Prostate gland (tissue), 2 donors: Measurements from ENCODE around the gene PNPLA5. TPM values are rescaled to one million over a fixed set of nuclear protein-coding genes. Genes with fewer than 3 reads are reported as not detected.

ENCODE experiments used
- DNase-seq: peaks from one replicate; pipeline ENCODE4 v3.0.0-alpha.2; 2019; ENCODE audit warnings: low spot score
- H3K27ac ChIP-seq, 2 donors: fragments of 200-600 bp; sonication (generic); 2 replicates each; pipeline ENCODE4 v1.5.1; 2017 to 2019
- H3K27me3 ChIP-seq: fragments of 200-600 bp; sonication (generic); replicated peaks from 2 replicates; pipeline ENCODE4 v1.5.1; 2019; ENCODE audit not compliant: insufficient read depth
- H3K36me3 ChIP-seq, 2 donors: fragments of 200-600 bp; sonication (generic); 1 replicate in 1 of 2; 2 replicates in 1 of 2; pipeline versions ENCODE4 v1.5.1 to v1.8.1; 2017 to 2019
- H3K4me1 ChIP-seq: fragments of 200-600 bp; sonication (generic); replicated peaks from 2 replicates; pipeline ENCODE4 v1.5.1; 2019
- H3K4me3 ChIP-seq, 2 donors: fragments of 200-600 bp; sonication (generic); 2 replicates each; pipeline ENCODE4 v1.5.1; 2017 to 2019
- H3K9me3 ChIP-seq: fragments of 200-600 bp; sonication (generic); 2 replicates; pipeline ENCODE4 v1.5.1; 2017
- POLR2A ChIP-seq: fragments of 450-650 bp; IDR thresholded peaks from one replicate; pipeline ENCODE4 v1.6.1; 2016; ENCODE audit warnings: antibody characterized with exemption, mild to moderate bottlenecking
- POLR2AphosphoS5 ChIP-seq: sonication (generic); formaldehyde crosslinking; IDR thresholded peaks from one replicate; pipeline ENCODE4 v1.6.1; 2017; ENCODE audit warnings: antibody characterized with exemption
- WGBS: methylation state at CpG from one replicate; pipeline ENCODE4 v1.1.5; 2018; 5-methylcytosine and 5-hydroxymethylcytosine counted together
- intact Hi-C: fragments of 100-400 bp; cut with DNase I; formaldehyde crosslinking; loops from one replicate; pipeline ENCODE4 v1.14.2; 2022
- total RNA-seq, 2 donors: library from RNA; depleted of rRNA; stranded (reverse); fragments of >200 nt; gene quantifications; one replicate each; pipeline ENCODE4 v1.1.0, GENCODE V29; 2016
- TF ChIP-seq, protein P1 (sequence below), 4 experiments: fragments of 200-600 bp in 2 of 4; fragments of 450-650 bp in 2 of 4; sonication (generic) in 2 of 4; IDR thresholded peaks; 1 replicate in 3 of 4; 2 replicates in 1 of 4; pipeline ENCODE4 v1.5.1; 2016 to 2019; ENCODE audit warnings: antibody characterized with exemption in 4 of 4, mild to moderate bottlenecking in 2 of 4, moderate library complexity in 2 of 4

The PNPLA5 gene
- total RNA-seq, 2 donors from 2014 or later, result not detected

DNA sequence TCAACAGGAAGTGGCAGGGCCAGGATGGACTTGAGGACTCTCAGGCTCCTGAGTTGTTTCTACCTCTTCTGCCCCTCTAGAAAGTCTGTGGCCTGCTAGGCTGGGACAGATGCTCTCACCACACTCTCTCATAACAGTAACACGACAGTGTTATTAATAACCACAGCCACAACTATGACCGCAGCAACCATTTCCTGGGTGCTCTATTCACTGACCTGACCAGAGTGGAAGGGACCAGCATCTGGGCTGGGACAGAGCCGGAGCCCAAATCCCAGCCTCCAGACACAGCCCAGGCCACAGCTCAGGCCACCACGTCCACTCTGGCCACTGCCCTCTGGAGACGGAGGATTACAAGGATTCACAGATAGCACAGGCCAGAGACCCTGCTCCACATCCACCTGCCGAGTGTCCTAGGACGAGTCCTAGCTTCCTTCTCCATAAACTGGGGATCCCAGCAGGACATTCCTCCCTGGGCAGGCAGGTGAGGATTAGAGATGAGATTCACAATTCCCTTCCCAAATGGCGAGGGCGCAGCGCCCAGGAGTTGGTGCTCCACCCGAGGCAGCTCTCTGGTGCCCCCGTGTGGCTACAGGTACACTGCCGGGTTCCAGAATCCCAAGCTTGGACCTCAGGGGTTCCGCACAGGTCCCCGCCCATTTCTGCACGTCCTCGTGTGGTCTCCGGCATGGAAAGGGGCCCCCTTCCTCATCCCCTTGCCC, 7.1 kb downstream of the PNPLA5 start:
- no peak for DNase-seq
- TF ChIP-seq, protein P1, sequence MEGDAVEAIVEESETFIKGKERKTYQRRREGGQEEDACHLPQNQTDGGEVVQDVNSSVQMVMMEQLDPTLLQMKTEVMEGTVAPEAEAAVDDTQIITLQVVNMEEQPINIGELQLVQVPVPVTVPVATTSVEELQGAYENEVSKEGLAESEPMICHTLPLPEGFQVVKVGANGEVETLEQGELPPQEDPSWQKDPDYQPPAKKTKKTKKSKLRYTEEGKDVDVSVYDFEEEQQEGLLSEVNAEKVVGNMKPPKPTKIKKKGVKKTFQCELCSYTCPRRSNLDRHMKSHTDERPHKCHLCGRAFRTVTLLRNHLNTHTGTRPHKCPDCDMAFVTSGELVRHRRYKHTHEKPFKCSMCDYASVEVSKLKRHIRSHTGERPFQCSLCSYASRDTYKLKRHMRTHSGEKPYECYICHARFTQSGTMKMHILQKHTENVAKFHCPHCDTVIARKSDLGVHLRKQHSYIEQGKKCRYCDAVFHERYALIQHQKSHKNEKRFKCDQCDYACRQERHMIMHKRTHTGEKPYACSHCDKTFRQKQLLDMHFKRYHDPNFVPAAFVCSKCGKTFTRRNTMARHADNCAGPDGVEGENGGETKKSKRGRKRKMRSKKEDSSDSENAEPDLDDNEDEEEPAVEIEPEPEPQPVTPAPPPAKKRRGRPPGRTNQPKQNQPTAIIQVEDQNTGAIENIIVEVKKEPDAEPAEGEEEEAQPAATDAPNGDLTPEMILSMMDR (IDR thresholded peaks at IDR 0.05), result peak; percentile 27 to 56 (median 46)
- no peak for TF ChIP-seq POLR2AphosphoS5
- intact Hi-C loops, result loop anchor here (10.0 kb wide), 1 partner anchor 500 kb away; no protein-coding TSS in a partner anchor
- H3K9me3 ChIP-seq, result no peaks in the 10 kb centered on the region
- H3K27me3 ChIP-seq, result peaks cover 9% of the 10 kb centered on the region
- H3K27ac ChIP-seq, result no peak overlapping the region
- 26% methylated on average over 18 of the region's 18 CpGs for WGBS
- no peaks in the 10 kb centered on the region for H3K4me1 ChIP-seq
- H3K4me3 ChIP-seq, result no peak overlapping the region
- H3K36me3 ChIP-seq, result no peaks in the 10 kb centered on the region

DNA sequence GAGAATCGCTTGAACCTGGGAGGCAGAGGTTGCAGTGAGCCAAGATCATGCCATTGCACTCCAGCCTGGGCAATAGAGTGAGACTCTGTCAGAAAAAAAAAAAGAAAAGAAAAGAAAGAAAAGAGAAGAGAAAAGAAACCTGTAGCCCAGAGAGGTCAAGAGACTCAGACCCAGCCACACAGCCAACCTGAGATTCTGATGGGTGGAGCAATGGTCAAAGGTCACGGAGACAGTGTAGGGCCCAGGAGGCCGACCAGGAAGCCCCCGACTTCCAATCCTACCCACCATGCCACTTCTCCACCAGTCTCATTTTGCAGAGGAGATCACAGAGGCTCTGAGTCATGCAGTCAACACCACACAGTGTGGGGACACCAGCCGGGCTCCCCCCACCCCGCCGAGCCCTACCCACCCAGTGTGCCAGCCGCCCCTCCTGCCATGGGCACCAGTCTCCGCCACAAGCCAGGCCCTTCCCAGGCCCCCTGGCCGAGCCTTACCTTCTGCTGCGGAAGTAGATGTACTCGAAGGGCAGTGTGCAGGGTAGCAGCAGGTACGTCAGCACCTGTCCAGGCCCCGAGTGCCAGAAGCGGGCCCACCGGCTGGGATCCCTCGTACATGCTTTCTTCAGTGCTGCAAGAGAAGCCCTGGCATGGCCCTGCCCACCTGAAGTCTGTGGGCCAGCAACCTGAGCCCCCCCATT, 7.9 kb downstream of the PNPLA5 start:
- DNase-seq, result no peak

DNA sequence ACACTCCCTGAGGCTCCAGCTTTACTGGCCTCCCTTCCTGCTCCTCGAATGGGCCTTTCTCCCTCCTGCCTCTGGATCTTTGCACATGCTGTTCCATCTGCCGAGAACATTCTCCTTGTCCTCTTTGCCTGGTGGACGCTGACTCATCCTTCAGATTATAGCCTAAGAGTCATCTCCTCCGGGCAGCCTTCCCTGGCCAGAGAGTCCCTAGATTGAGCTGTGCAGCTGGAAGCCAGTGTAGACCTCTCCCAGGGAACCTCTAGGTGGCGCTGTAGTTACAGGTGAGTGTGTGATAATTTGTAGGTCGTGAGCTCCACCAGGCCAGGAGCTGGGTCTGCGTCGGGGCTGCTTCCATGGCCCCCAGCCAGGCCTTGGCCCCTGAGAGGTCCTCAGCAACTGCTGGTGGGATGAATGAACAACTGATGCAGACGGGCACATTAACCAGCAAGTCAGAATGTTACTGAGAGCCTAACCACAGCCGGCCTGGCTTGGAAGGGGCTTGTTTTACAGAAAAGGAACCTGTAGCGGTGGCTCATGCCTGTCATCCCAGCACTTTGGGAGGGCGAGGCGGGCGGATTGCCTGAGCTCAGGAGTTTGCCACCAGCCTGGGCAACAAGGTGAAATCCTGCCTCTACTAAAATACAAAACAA, 8.7 kb downstream of the PNPLA5 start:
- DNase-seq, result peak; percentile 38
- no peaks in the 10 kb centered on the region for H3K9me3 ChIP-seq
- H3K4me3 ChIP-seq, result no peak overlapping the region
- no peaks in the 10 kb centered on the region for H3K36me3 ChIP-seq
- TF ChIP-seq, protein P1 (IDR thresholded peaks at IDR 0.05), result peak in 3 of 4 experiments; percentile 17 to 36 (median 23)
- no peak for TF ChIP-seq POLR2AphosphoS5
- no peak for TF ChIP-seq POLR2A
- no peaks in the 10 kb centered on the region for H3K4me1 ChIP-seq
- intact Hi-C loops, result loop anchor here (10.0 kb wide), 1 partner anchor 498 kb away; no protein-coding TSS in a partner anchor
- WGBS, result 40% methylated on average over 12 of the region's 14 CpGs
- H3K27me3 ChIP-seq, result peaks cover 3% of the 10 kb centered on the region
- no peak overlapping the region for H3K27ac ChIP-seq

More for the DNA sequence above, 7.9 kb downstream of the PNPLA5 start:
- TF ChIP-seq, protein P1 (IDR thresholded peaks at IDR 0.05), result no peak
- TF ChIP-seq POLR2AphosphoS5 (no peak), POLR2A (no peak)
- H3K36me3 ChIP-seq, result no peaks in the 10 kb centered on the region
- H3K27ac ChIP-seq, result no peak overlapping the region
- no peaks in the 10 kb centered on the region for H3K4me1 ChIP-seq
- intact Hi-C loops, result loop anchor here (10.0 kb wide), 1 partner anchor 499 kb away; no protein-coding TSS in a partner anchor
- WGBS, result 95% methylated on average over 16 of the region's 17 CpGs
- no peaks in the 10 kb centered on the region for H3K9me3 ChIP-seq
- H3K27me3 ChIP-seq, result peaks cover 3% of the 10 kb centered on the region
- no peak overlapping the region for H3K4me3 ChIP-seq

DNA sequence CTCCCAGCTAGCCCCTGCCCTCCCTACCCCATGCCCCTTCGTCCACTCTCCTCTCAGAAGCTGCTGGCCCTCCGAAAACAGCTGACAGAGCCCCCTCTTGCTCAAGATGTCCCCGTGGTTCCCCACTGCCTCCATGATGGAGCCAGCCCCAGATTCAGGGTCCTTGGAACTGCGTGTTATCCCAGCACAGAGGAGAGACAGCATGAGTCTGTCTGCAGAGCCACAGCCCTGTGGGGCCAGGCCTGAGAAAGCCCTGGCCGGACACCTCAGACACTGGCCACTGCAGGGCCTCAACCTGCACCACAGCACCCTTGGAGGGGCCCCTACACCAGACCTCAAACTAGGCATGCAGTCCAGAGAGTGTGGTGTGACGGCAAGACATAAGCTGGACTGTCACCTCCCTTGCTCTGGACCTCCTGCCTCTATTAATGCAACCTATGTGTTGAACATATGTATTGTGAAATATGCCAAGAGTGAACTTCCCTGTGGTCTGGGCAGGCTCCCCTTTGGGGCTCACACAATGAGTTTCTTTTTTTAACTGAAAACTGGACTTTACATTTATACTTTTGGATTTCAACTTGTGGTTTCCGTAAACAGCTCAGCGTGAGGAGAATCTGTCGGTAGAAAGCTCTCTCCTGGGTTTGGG, 9.6 kb downstream of the PNPLA5 start:
- intact Hi-C loops, result loop anchor here (10.0 kb wide), 1 partner anchor 497 kb away; no protein-coding TSS in a partner anchor
- TF ChIP-seq POLR2A (no peak), POLR2AphosphoS5 (no peak)
- TF ChIP-seq, protein P1 (IDR thresholded peaks at IDR 0.05), result no peak
- Histone ChIP-seq H3K27ac (no peak overlapping the region), H3K9me3 (no peaks in the 10 kb centered on the region), H3K27me3 (no peaks in the 10 kb centered on the region), H3K4me3 (no peak overlapping the region), H3K4me1 (no peaks in the 10 kb centered on the region), H3K36me3 (no peaks in the 10 kb centered on the region)
- DNase-seq, result no peak
- WGBS, result 90% methylated on average over 9 of the region's 9 CpGs
